H1 (cell line): ENCODE results near the gene CTIF. TPM values are rescaled to one million over a fixed set of nuclear protein-coding genes. Genes with fewer than 3 reads are reported as not detected.

ENCODE experiments used
- CTCF ChIA-PET: fragments of 300-600 bp; sonication (Branson Sonifier 250); formaldehyde crosslinking; loops from one replicate; lab custom pipeline; 2021; ENCODE audit not compliant: partially characterized antibody; lab: Charles Lee
- POLR2A ChIA-PET: fragments of 300-600 bp; sonication (Branson Sonifier 250); formaldehyde crosslinking; loops from one replicate; lab custom pipeline; 2021; ENCODE audit warnings: inconsistent platforms; ENCODE audit not compliant: partially characterized antibody; lab: Charles Lee
- DNase-seq, 2 experiments: peaks; one replicate each; pipeline versions ENCODE4 v3.0.0 to v3.0.0-alpha.2; 2010 to 2022; ENCODE audit warnings: low spot score in 2 of 2, low read depth in 1 of 2, mixed read lengths in 1 of 2
- FAIRE-seq: peaks from 2 replicates; lab custom pipeline; 2011; peaks lifted over from hg19 to GRCh38; lab: Jason Lieb, UNC
- H2AFZ ChIP-seq: 2 replicates; pipeline ENCODE4 v1.8.1; 2012; ENCODE audit warnings: low read length, inconsistent platforms
- H2AK5ac ChIP-seq: 2 replicates; pipeline ENCODE4 v1.6.1; 2013; ENCODE audit warnings: low read depth, low read length
- H2BK120ac ChIP-seq: replicated peaks from 2 replicates; pipeline ENCODE3; 2013; ENCODE audit warnings: low read depth, low read length, inconsistent platforms
- H2BK12ac ChIP-seq: 2 replicates; pipeline ENCODE4 v1.6.1; 2013; ENCODE audit warnings: low read depth, low read length
- H2BK15ac ChIP-seq: 2 replicates; pipeline ENCODE4 v1.6.1; 2013; ENCODE audit warnings: low read length
- H2BK20ac ChIP-seq: 2 replicates; pipeline ENCODE4 v1.6.1; 2013; ENCODE audit warnings: low read length
- H2BK5ac ChIP-seq: 2 replicates; pipeline ENCODE4 v1.6.1; 2013; ENCODE audit warnings: low read depth, low read length
- H3K14ac ChIP-seq: 2 replicates; pipeline ENCODE4 v1.6.1; 2013; ENCODE audit warnings: inconsistent platforms; ENCODE audit not compliant: insufficient read length
- H3K18ac ChIP-seq: 2 replicates; pipeline ENCODE4 v1.6.1; 2013; ENCODE audit warnings: low read length; ENCODE audit errors: extremely low read depth
- H3K23ac ChIP-seq: 2 replicates; pipeline ENCODE4 v1.6.1; 2013; ENCODE audit warnings: inconsistent platforms; ENCODE audit not compliant: insufficient read length
- H3K23me2 ChIP-seq: 2 replicates; pipeline ENCODE4 v1.6.1; 2013; ENCODE audit warnings: low read depth, low read length
- H3K27ac ChIP-seq: 2 replicates; pipeline ENCODE4 v1.6.1; 2011; ENCODE audit warnings: low read depth, low read length, inconsistent platforms
- H3K27me3 ChIP-seq, 4 experiments: replicated peaks in 1 of 4; 1 replicate in 1 of 4; 2 replicates in 3 of 4; pipeline versions ENCODE4 v1.6.1 to v1.8.1; 2011 to 2013; ENCODE audit warnings: low read length in 3 of 4, mild to moderate bottlenecking in 3 of 4, inconsistent platforms in 2 of 4, mixed read lengths in 2 of 4, moderate library complexity in 1 of 4; ENCODE audit not compliant: control insufficient read depth in 3 of 4, insufficient read depth in 3 of 4; ENCODE audit errors: extremely low read depth in 1 of 4
- H3K36me3 ChIP-seq, 4 experiments: 2 replicates each; pipeline versions ENCODE4 v1.6.1 to v1.8.1; 2011 to 2013; ENCODE audit warnings: mild to moderate bottlenecking in 4 of 4, low read length in 3 of 4, moderate library complexity in 2 of 4, control low read depth in 1 of 4, inconsistent platforms in 1 of 4; ENCODE audit not compliant: insufficient read depth in 4 of 4, control insufficient read depth in 2 of 4
- H3K4ac ChIP-seq: replicated peaks from 2 replicates; pipeline ENCODE3; 2013; ENCODE audit warnings: low read length, low read depth, mixed read lengths, inconsistent platforms; ENCODE audit not compliant: insufficient read length
- H3K4me1 ChIP-seq, 4 experiments: replicated peaks in 1 of 4; 1 replicate in 1 of 4; 2 replicates in 3 of 4; pipeline versions ENCODE4 v1.6.1 to v1.8.1; 2011 to 2013; ENCODE audit warnings: low read length in 3 of 4, inconsistent platforms in 2 of 4, mixed read lengths in 1 of 4; ENCODE audit not compliant: insufficient read depth in 4 of 4, control insufficient read depth in 3 of 4
- H3K4me2 ChIP-seq, 2 experiments: 2 replicates each; pipeline versions ENCODE4 v1.6.1 to v1.8.1; 2011 to 2013; ENCODE audit warnings: low read depth in 2 of 2, low read length in 2 of 2, control low read depth in 1 of 2, inconsistent platforms in 1 of 2, mild to moderate bottlenecking in 1 of 2; ENCODE audit not compliant: insufficient read depth in 1 of 2
- H3K4me3 ChIP-seq, 4 experiments: fragments of 200-600, 300-600 bp in 1 of 4; sonication (generic), shearing (Covaris generic), sonication (Bioruptor Twin) in 1 of 4; 2 replicates each; pipeline versions ENCODE4 v1.5.1 to v1.8.1; 2011 to 2016; ENCODE audit warnings: low read length in 4 of 4, low read depth in 3 of 4, control low read depth in 2 of 4, inconsistent platforms in 2 of 4, mild to moderate bottlenecking in 2 of 4, mixed read lengths in 1 of 4, moderate library complexity in 1 of 4; ENCODE audit not compliant: insufficient read depth in 2 of 4; ENCODE audit errors: extremely low read depth in 1 of 4
- H3K56ac ChIP-seq: replicated peaks from 2 replicates; pipeline ENCODE3; 2013; ENCODE audit warnings: low read depth, mild to moderate bottlenecking, mixed read lengths, low read length, inconsistent platforms; ENCODE audit not compliant: insufficient read length
- H3K79me1 ChIP-seq: 2 replicates; pipeline ENCODE4 v1.6.1; 2013; ENCODE audit warnings: low read depth, low read length, control low read depth
- H3K79me2 ChIP-seq, 2 experiments: 2 replicates each; pipeline versions ENCODE4 v1.6.1 to v1.8.1; 2012 to 2013; ENCODE audit warnings: low read length in 2 of 2, mild to moderate bottlenecking in 2 of 2, inconsistent platforms in 1 of 2; ENCODE audit not compliant: insufficient read depth in 2 of 2, control insufficient read depth in 1 of 2
- H3K9ac ChIP-seq, 4 experiments: replicated peaks in 1 of 4; 1 replicate in 1 of 4; 2 replicates in 3 of 4; pipeline versions ENCODE4 v1.6.1 to v1.8.1; 2011 to 2013; ENCODE audit warnings: low read depth in 3 of 4, low read length in 3 of 4, control low read depth in 2 of 4, mild to moderate bottlenecking in 2 of 4, moderate library complexity in 2 of 4, inconsistent platforms in 1 of 4; ENCODE audit errors: extremely low read depth in 1 of 4
- H3K9me3 ChIP-seq, 2 experiments: 2 replicates each; pipeline versions ENCODE4 v1.6.1 to v1.8.1; 2012 to 2013; ENCODE audit warnings: mild to moderate bottlenecking in 2 of 2, moderate library complexity in 2 of 2, control low read depth in 1 of 2, inconsistent platforms in 1 of 2, low read depth in 1 of 2, low read length in 1 of 2, mixed read lengths in 1 of 2; ENCODE audit not compliant: insufficient read depth in 2 of 2
- H4K20me1 ChIP-seq, 2 experiments: replicated peaks in 1 of 2; 2 replicates each; pipeline versions ENCODE3 to v1.8.1; 2011 to 2013; ENCODE audit warnings: inconsistent platforms in 2 of 2, low read length in 2 of 2, mild to moderate bottlenecking in 1 of 2; ENCODE audit not compliant: insufficient read depth in 2 of 2, control insufficient read depth in 1 of 2
- H4K5ac ChIP-seq: 2 replicates; pipeline ENCODE4 v1.6.1; 2013; ENCODE audit warnings: low read length, low read depth, mixed read lengths, inconsistent platforms; ENCODE audit not compliant: insufficient read length
- H4K8ac ChIP-seq: 2 replicates; pipeline ENCODE4 v1.8.0; 2013; ENCODE audit warnings: mild to moderate bottlenecking, moderate library complexity, low read length, inconsistent platforms; ENCODE audit not compliant: insufficient read depth; ENCODE audit errors: extremely low read depth
- H4K91ac ChIP-seq: replicated peaks from 2 replicates; pipeline ENCODE3; 2013; ENCODE audit warnings: low read length, mixed read lengths, inconsistent platforms; ENCODE audit not compliant: insufficient read length
- BCL11A ChIP-seq, 2 experiments: IDR thresholded peaks; one replicate each; pipeline ENCODE4 v1.6.1; 2011; ENCODE audit warnings: low read depth in 2 of 2, low read length in 2 of 2, mild to moderate bottlenecking in 2 of 2
- CBX8 ChIP-seq: fragments of 300-800, 300-1000 bp; sonication (generic); IDR thresholded peaks from 2 replicates; pipeline ENCODE4 v1.7.1; 2016; ENCODE audit warnings: low read depth, low read length, borderline replicate concordance
- CHD2 ChIP-seq: IDR thresholded peaks from 2 replicates; pipeline ENCODE4 v1.6.1; 2012; ENCODE audit warnings: low read length, improper control_type of control experiment
- JUN ChIP-seq: IDR thresholded peaks from 2 replicates; pipeline ENCODE4 v1.6.1; 2011; ENCODE audit warnings: low read depth, mild to moderate bottlenecking, improper control_type of control experiment, low read length
- KDM5A ChIP-seq: fragments of 200-600 bp; IDR thresholded peaks from 2 replicates; pipeline ENCODE4 v1.7.1; 2012; ENCODE audit warnings: mild to moderate bottlenecking, low read length, inconsistent platforms, mixed read lengths
- NRF1 ChIP-seq: IDR thresholded peaks from 2 replicates; pipeline ENCODE4 v1.6.1; 2011; ENCODE audit warnings: mild to moderate bottlenecking, low read depth, low read length, improper control_type of control experiment
- PHF8 ChIP-seq: fragments of 200-600 bp; sonication (generic); conservative IDR thresholded peaks from 2 replicates; pipeline ENCODE4 v1.7.1; 2012; ENCODE audit warnings: low read depth, mild to moderate bottlenecking, inconsistent platforms, low read length, moderate library complexity
- POLR2A ChIP-seq, 2 experiments: IDR thresholded peaks; 1 replicate in 1 of 2; 2 replicates in 1 of 2; pipeline ENCODE4 v1.6.1; 2011; ENCODE audit warnings: low read depth in 2 of 2, low read length in 2 of 2, mild to moderate bottlenecking in 2 of 2; ENCODE audit errors: control extremely low read depth in 1 of 2
- POLR2AphosphoS5 ChIP-seq: IDR thresholded peaks from 2 replicates; pipeline ENCODE4 v1.6.1; 2011; ENCODE audit warnings: low read depth, low read length
- SIX5 ChIP-seq: IDR thresholded peaks from 2 replicates; pipeline ENCODE4 v1.6.1; 2011; ENCODE audit warnings: mild to moderate bottlenecking, low read depth, low read length
- SP2 ChIP-seq: IDR thresholded peaks from 2 replicates; pipeline ENCODE4 v1.6.1; 2012; ENCODE audit warnings: mild to moderate bottlenecking, low read length, inconsistent platforms
- TAF1 ChIP-seq: IDR thresholded peaks from 2 replicates; pipeline ENCODE4 v1.6.1; 2011; ENCODE audit warnings: mild to moderate bottlenecking, low read depth, low read length
- TCF12 ChIP-seq: IDR thresholded peaks from 2 replicates; pipeline ENCODE4 v1.6.1; 2011; ENCODE audit warnings: low read depth, mild to moderate bottlenecking, low read length
- ZNF274 ChIP-seq: IDR thresholded peaks from 2 replicates; pipeline ENCODE4 v1.7.0; 2012; ENCODE audit warnings: low read length, borderline replicate concordance; ENCODE audit errors: extremely low read depth
- WGBS, 2 experiments: shearing (Covaris generic) in 1 of 2; methylation state at CpG; one replicate each; pipeline versions ENCODE4 v1.1.6 to v1.1.7; 2013 to 2015; ENCODE audit warnings: low lambda C conversion rate in 2 of 2, mixed read lengths in 2 of 2, inconsistent platforms in 1 of 2, low coverage in 1 of 2, missing lambda C conversion rate in 1 of 2; ENCODE audit not compliant: insufficient replicate concordance in 2 of 2, insufficient coverage in 1 of 2, insufficient read length in 1 of 2; ENCODE audit errors: extremely low coverage in 1 of 2, missing lambda C conversion rate in 1 of 2; 5-methylcytosine and 5-hydroxymethylcytosine counted together
- polyA plus RNA-seq, 7 experiments: library from polyadenylated mRNA; depleted of rRNA in 3 of 7; stranded (reverse) in 5 of 7; unstranded in 2 of 7; fragments of >200 nt in 5 of 7; fragments of 200-250 nt in 2 of 7; gene quantifications; 1 replicate in 5 of 7; 2 replicates in 1 of 7; 4 replicates in 1 of 7; pipeline versions ENCODE4 v1.2.1 to v1.2.3, GENCODE V29; 2011 to 2013; ENCODE audit warnings: missing spikeins in 2 of 7, mixed read lengths in 2 of 7
- total RNA-seq: library from RNA; stranded (reverse); fragmentation: NEBNext Ultra II Directional; extraction: Animal tissue kit (Norgen Biotek cat#: 25700); gene quantifications from 2 replicates; pipeline ENCODE4 v1.2.1, GENCODE V29; 2021

CTIF gene
- total and polyA plus RNA-seq, 2 of the 8 experiments (the other 6 are each of a cell fraction or from before 2014, with no cell fraction given): 9.0 to 17.8 TPM

GRCh38 chr18:48814490-48815178 lies 275.8 kb downstream of the CTIF start:
- no peak overlapping the region for H3K4ac ChIP-seq
- H2AK5ac ChIP-seq: no peak overlapping the region
- DNase-seq (peak in 1 of 2 experiments; percentile 20), FAIRE-seq (no peak)
- no peak overlapping the region for H2BK20ac ChIP-seq
- no peaks in the 10 kb centered on the region for H3K4me1 ChIP-seq
- no peak overlapping the region for H3K23ac ChIP-seq
- no peaks in the 10 kb centered on the region for H3K79me1 ChIP-seq
- no peaks in the 10 kb centered on the region for H3K27me3 ChIP-seq
- H3K4me3 ChIP-seq: no peak overlapping the region
- 88% methylated on average over 5 of the region's 5 CpGs; no CpG with 5 or more reads in 1 of the 2 experiments for WGBS, 2 experiments
- H3K79me2 ChIP-seq: no peaks in the 10 kb centered on the region
- POLR2A ChIA-PET: interaction anchor here (2.4 kb wide), 1 partner anchor 13 kb away, joined by 5 read pairs; no protein-coding TSS in a partner anchor
- no peak overlapping the region for H3K27ac ChIP-seq
- no peaks in the 10 kb centered on the region for H4K20me1 ChIP-seq
- TF ChIP-seq POLR2AphosphoS5 (no peak), SP2 (no peak), KDM5A (no peak), NRF1 (no peak), CBX8 (no peak), SIX5 (no peak), CHD2 (no peak), TCF12 (no peak), PHF8 (no peak), ZNF274 (no peak), TAF1 (no peak), POLR2A (IDR thresholded peaks at IDR 0.05; ENCODE audit: control extremely low read depth in 1 of 2, low read depth in 2 of 2, low read length in 2 of 2) (no peak), BCL11A (IDR thresholded peaks at IDR 0.05; ENCODE audit: low read depth in 2 of 2, low read length in 2 of 2) (no peak), JUN (no peak)
- TF ChIP-seq, all 59 proteins: peak for 0
- CTCF ChIA-PET: interaction anchor here (1.0 to 1.4 kb wide), 2 partner anchors 14 to 40 kb away, joined by 3 to 4 read pairs; no protein-coding TSS in a partner anchor
- Histone ChIP-seq H3K18ac (no peak overlapping the region), H2BK5ac (no peak overlapping the region), H3K4me2 (no peak overlapping the region), H2BK15ac (no peak overlapping the region), H4K8ac (no peak overlapping the region), H4K5ac (no peak overlapping the region), H3K9me3 (no peaks in the 10 kb centered on the region; a peak in 1 of 4 replicates), H4K91ac (no peak overlapping the region), H2BK120ac (no peak overlapping the region), H3K56ac (no peak overlapping the region), H2AFZ (no peak overlapping the region), H3K36me3 (no peaks in the 10 kb centered on the region), H3K9ac (no peak overlapping the region), H3K23me2 (no peaks in the 10 kb centered on the region), H2BK12ac (no peak overlapping the region), H3K14ac (no peak overlapping the region)
